Regular cardiac myocyte (primary cell): ENCODE results near the gene PCDHB1. TPM values are rescaled to one million over a fixed set of nuclear protein-coding genes. Genes with fewer than 3 reads are reported as not detected.

Source experiments
- total RNA-seq: library from RNA; depleted of rRNA; stranded (reverse); fragments of >200 nt; gene quantifications from 2 replicates; pipeline ENCODE4 v1.2.3, GENCODE V29; 2014

Gene PCDHB1
- total RNA-seq, result not detected in 2 replicates

GRCh38 chr5:141050622-141051520, at the start of gene PCDHB1:
PCDHB1 (plus strand) TSS chr5:141051374; CDS start chr5:141051471, 97 bp downstream.

GRCh38 chr5:141094481-141095262, 43.5 kb downstream of the PCDHB1 start, which contains the start of gene PCDHB2:
PCDHB2 (plus strand) TSS chr5:141094615; CDS start chr5:141094791, 176 bp downstream.

DNA sequence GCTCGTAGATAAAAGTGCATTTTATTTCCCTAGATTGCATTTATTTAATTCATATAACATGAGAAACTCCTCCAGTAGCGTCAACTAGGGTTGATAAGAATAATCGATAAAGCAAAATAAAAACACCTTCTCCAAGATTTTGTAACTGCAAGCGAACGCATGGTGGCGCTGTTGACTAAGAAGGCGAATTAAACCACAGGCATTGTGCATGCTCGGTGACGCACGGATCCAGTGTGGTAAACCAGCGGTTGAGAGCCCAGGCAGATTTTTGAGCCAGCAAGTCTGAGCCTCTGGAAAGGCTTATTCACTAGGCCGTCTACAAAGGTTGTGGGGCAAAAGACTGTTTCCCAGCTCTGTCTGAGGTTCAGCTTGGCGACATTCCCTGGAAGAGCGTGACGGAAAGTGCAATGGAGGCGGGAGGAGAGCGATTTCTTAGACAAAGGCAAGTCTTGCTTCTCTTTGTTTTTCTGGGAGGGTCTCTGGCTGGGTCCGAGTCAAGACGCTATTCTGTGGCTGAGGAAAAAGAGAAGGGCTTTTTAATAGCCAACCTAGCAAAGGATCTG, 49.1 kb downstream of the PCDHB1 start, which contains the start of gene PCDHB3:
TSS of gene PCDHB3 (plus strand) at position 231 of the 563 bp plus-strand sequence. CDS start at position 408, 177 bp downstream.

Other genes starting within 250 kb of the PCDHB1 start
- gene PCDHA4, start 244.3 kb upstream of the PCDHB1 start, total RNA-seq, result 0.19 and 0.85 TPM in 2 replicates
- under 0.01 TPM in 2 replicates for gene PCDHA5, start 229.8 kb upstream of the PCDHB1 start, total RNA-seq
- gene PCDHA6, start 223.4 kb upstream of the PCDHB1 start, total RNA-seq, result 0.38 and 3.1 TPM in 2 replicates
- 0.58 and 2.5 TPM in 2 replicates for gene PCDHA7, start 217.1 kb upstream of the PCDHB1 start, total RNA-seq
- gene PCDHA8, start 210.2 kb upstream of the PCDHB1 start, total RNA-seq, result under 0.01 TPM in 2 replicates
- gene PCDHA9, start 203.0 kb upstream of the PCDHB1 start, total RNA-seq, result under 0.01 TPM in 2 replicates
- gene PCDHA10, start 195.5 kb upstream of the PCDHB1 start, total RNA-seq, result 0.19 and 0.28 TPM in 2 replicates
- gene PCDHA11, start 182.4 kb upstream of the PCDHB1 start, total RNA-seq, result under 0.01 and 0.28 TPM in 2 replicates
- gene PCDHA12, start 176.1 kb upstream of the PCDHB1 start, total RNA-seq, result 0.28 TPM in 1 of 2 replicates, not detected in the other
- under 0.01 TPM in 1 of 2 replicates, not detected in the other for gene PCDHA13, start 169.2 kb upstream of the PCDHB1 start, total RNA-seq
- under 0.01 and 0.56 TPM in 2 replicates for gene PCDHAC1, start 125.1 kb upstream of the PCDHB1 start, total RNA-seq
- 0.19 and 1.4 TPM in 2 replicates for gene PCDHAC2, start 84.9 kb upstream of the PCDHB1 start, total RNA-seq
- 0.77 and 6.5 TPM in 2 replicates for gene PCDHB2, start 43.2 kb downstream of the PCDHB1 start, total RNA-seq
- gene PCDHB3, start 49.1 kb downstream of the PCDHB1 start, total RNA-seq, result 0.19 and 3.9 TPM in 2 replicates
- under 0.01 and 0.85 TPM in 2 replicates for gene PCDHB4, start 70.4 kb downstream of the PCDHB1 start, total RNA-seq
- 0.58 and 3.1 TPM in 2 replicates for gene PCDHB5, start 83.8 kb downstream of the PCDHB1 start, total RNA-seq
- under 0.01 and 0.28 TPM in 2 replicates for gene PCDHB6, start 98.7 kb downstream of the PCDHB1 start, total RNA-seq
- 0.19 and 1.1 TPM in 2 replicates for gene PCDHB7, start 121.3 kb downstream of the PCDHB1 start, total RNA-seq
- gene PCDHB8, start 126.4 kb downstream of the PCDHB1 start, total RNA-seq, result under 0.01 and 1.4 TPM in 2 replicates
- gene PCDHB16, start 131.0 kb downstream of the PCDHB1 start, total RNA-seq, result 0.19 and 1.7 TPM in 2 replicates
- gene PCDHB9, start 135.8 kb downstream of the PCDHB1 start, total RNA-seq, result under 0.01 and 0.56 TPM in 2 replicates
- 0.19 and 1.7 TPM in 2 replicates for gene PCDHB10, start 141.0 kb downstream of the PCDHB1 start, total RNA-seq
- gene PCDHB11, start 148.3 kb downstream of the PCDHB1 start, total RNA-seq, result 0.19 and 0.85 TPM in 2 replicates
- gene PCDHB12, start 157.3 kb downstream of the PCDHB1 start, total RNA-seq, result under 0.01 and 0.28 TPM in 2 replicates
- gene PCDHB13, start 162.5 kb downstream of the PCDHB1 start, total RNA-seq, result 0.19 and 1.1 TPM in 2 replicates
- gene PCDHB14, start 172.0 kb downstream of the PCDHB1 start, total RNA-seq, result 0.58 and 2.5 TPM in 2 replicates
- gene PCDHB15, start 194.0 kb downstream of the PCDHB1 start, total RNA-seq, result 0.38 and 1.4 TPM in 2 replicates